Activated T-cell treated with anti-CD3 and anti-CD28 coated beads, Interleukin-2, amount 50 U/mL, for 72 hours (primary cell): ENCODE measurements around the gene LTBP1. TPM values are rescaled to one million over a fixed set of nuclear protein-coding genes. Genes with fewer than 3 reads are reported as not detected.
"Not testable (repeated sequence)": the region's sequence is repeated elsewhere in the genome, so short reads cannot be mapped to it uniquely, and the experiment has no call there.

Source experiments
- ATAC-seq, 2 donors: fragments of 150-1000 bp; cut with Tn5 transposase; replicated peaks in 1 of 2; 2 replicates each; pipeline ENCODE4 v1.10.0; 2021; ENCODE audit warnings: moderate library complexity in 2 of 2, mild to moderate bottlenecking in 1 of 2
- DNase-seq, 2 donors: peaks; one replicate each; pipeline ENCODE4 v3.0.0; 2021 to 2022; ENCODE audit warnings: mixed read lengths in 1 of 2
- H3K27ac Mint-ChIP-seq: one replicate; pipeline ENCODE4 v1.8.0; 2022; ENCODE audit warnings: mild to moderate bottlenecking, moderate library complexity, mixed read lengths
- H3K27me3 Mint-ChIP-seq: one replicate; pipeline ENCODE4 v1.8.0; 2022; ENCODE audit warnings: low read depth, mixed read lengths
- H3K36me3 Mint-ChIP-seq, 2 donors: one replicate each; pipeline ENCODE4 v1.8.0; 2022; ENCODE audit warnings: mixed read lengths in 2 of 2, mild to moderate bottlenecking in 1 of 2; ENCODE audit not compliant: insufficient read depth in 2 of 2
- H3K4me1 Mint-ChIP-seq: one replicate; pipeline ENCODE4 v1.8.0; 2022; ENCODE audit warnings: low read depth, mixed read lengths
- H3K4me3 Mint-ChIP-seq, 2 donors: one replicate each; pipeline ENCODE4 v1.8.0; 2022; ENCODE audit warnings: mild to moderate bottlenecking in 2 of 2, mixed read lengths in 2 of 2, moderate library complexity in 2 of 2
- H3K9me3 Mint-ChIP-seq, 2 donors: one replicate each; pipeline ENCODE4 v1.8.0; 2022; ENCODE audit warnings: mixed read lengths in 2 of 2
- total RNA-seq, 2 donors: library from RNA; stranded (reverse); gene quantifications; one replicate each; pipeline ENCODE4 v1.2.3, GENCODE V29; 2022

The LTBP1 gene
- total RNA-seq, 2 donors from 2014 or later: 0.50 to 0.67 TPM

- peaks cover 3 to 5% of the 10 kb centered on the region in 2 donors for H3K36me3 Mint-ChIP-seq
Observed at GRCh38 chr2:33350632-33351031, 403.9 kb downstream of the LTBP1 start.

GRCh38 chr2:33351781-33352180 lies 405.0 kb downstream of the LTBP1 start:
- Mint-ChIP-seq H3K36me3 (peaks cover 6 to 11% of the 10 kb centered on the region in 2 donors), H3K27ac (no peak overlapping the region), H3K27me3 (no peaks in the 10 kb centered on the region), H3K9me3 (peaks cover 3 to 8% of the 10 kb centered on the region in 2 donors), H3K4me3 (no peak overlapping the region), H3K4me1 (no peaks in the 10 kb centered on the region)
- ATAC-seq (no peak), DNase-seq (no peak)

More at GRCh38 chr2:33350632-33351031, 403.9 kb downstream of the LTBP1 start:
- Mint-ChIP-seq H3K9me3 (peaks cover 3% of the 10 kb centered on the region in 2 donors), H3K4me3 (no peak overlapping the region), H3K4me1 (no peaks in the 10 kb centered on the region), H3K27ac (no peak overlapping the region), H3K27me3 (no peaks in the 10 kb centered on the region)
- ATAC-seq (no peak), DNase-seq (no peak)

- H3K4me1 Mint-ChIP-seq: no peaks in the 10 kb centered on the region
- H3K27me3 Mint-ChIP-seq: no peaks in the 10 kb centered on the region
- H3K27ac Mint-ChIP-seq: no peak overlapping the region
- DNase-seq: no peak
- peaks cover 6 to 11% of the 10 kb centered on the region in 2 donors for H3K36me3 Mint-ChIP-seq
- H3K9me3 Mint-ChIP-seq: peaks cover 3 to 8% of the 10 kb centered on the region in 2 donors
- ATAC-seq: no peak
- no peak overlapping the region for H3K4me3 Mint-ChIP-seq
Observed at GRCh38 chr2:33354981-33355380, 408.2 kb downstream of the LTBP1 start.

DNA sequence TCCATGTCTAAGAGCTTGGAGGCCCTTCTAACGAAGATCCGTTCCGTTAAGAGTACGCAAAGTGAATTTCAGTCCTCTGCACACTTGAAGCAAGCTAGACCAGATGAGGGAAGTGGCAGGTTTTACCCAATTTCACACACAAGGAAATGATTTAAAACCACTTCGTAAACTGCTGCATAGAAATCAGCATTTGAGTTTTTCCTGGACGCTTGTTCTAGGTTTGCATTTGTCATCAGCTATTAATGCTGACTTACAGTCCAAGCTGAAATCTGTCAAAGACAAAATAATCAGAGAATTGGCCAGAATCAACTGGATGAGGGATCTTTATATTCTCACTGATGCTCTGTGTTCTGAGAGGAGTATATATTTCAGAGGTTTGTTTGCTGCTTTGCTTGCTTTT lies 412.1 kb downstream of the LTBP1 start:
- Mint-ChIP-seq H3K9me3 (peaks cover 3 to 8% of the 10 kb centered on the region in 2 donors), H3K4me3 (no peak overlapping the region), H3K27ac (no peak overlapping the region), H3K36me3 (peaks cover 6 to 11% of the 10 kb centered on the region in 2 donors), H3K27me3 (no peaks in the 10 kb centered on the region), H3K4me1 (no peaks in the 10 kb centered on the region)
- ATAC-seq (no peak), DNase-seq (no peak)

GRCh38 chr2:33363325-33364298 lies 416.9 kb downstream of the LTBP1 start:
- DNase-seq (no peak), ATAC-seq (no peak)
- Mint-ChIP-seq H3K4me1 (no peaks in the 10 kb centered on the region), H3K27me3 (peaks cover 23% of the 10 kb centered on the region), H3K9me3 (no peaks in the 10 kb centered on the region), H3K4me3 (no peak overlapping the region), H3K36me3 (no peaks in the 10 kb centered on the region), H3K27ac (no peak overlapping the region)

DNA sequence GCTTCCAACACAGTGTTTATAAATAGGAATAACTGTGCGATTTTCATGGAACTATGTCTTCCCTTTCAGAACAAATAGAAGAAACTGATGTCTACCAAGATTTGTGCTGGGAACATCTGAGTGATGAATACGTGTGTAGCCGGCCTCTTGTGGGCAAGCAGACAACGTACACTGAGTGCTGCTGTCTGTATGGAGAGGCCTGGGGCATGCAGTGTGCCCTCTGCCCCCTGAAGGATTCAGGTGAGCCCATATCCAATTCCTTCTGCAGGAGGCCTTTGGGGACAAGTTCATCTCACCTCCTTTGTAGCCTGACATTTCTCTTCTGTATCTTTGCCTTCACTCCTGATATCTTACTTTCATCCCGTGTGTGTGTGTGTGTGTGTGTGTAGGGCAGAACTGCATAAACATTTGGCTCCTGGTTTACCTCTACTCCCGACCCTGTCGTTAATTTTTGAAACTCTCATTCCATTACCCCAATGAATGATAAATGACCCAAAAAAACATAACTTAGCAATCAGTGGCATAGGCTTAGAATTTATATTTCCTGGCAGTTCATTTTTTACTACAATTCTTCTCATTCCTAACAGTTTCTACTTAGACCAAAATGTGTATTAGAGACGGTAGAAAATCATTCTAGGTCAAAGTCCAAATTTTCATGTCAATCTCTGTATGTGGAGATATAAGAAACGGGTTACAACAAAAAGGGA lies 418.7 kb downstream of the LTBP1 start:
- H3K27ac Mint-ChIP-seq: no peak overlapping the region
- DNase-seq: no peak
- no peak overlapping the region for H3K4me3 Mint-ChIP-seq
- no peaks in the 10 kb centered on the region for H3K4me1 Mint-ChIP-seq
- H3K27me3 Mint-ChIP-seq: peaks cover 23% of the 10 kb centered on the region
- no peak for ATAC-seq
- no peaks in the 10 kb centered on the region for H3K36me3 Mint-ChIP-seq
- H3K9me3 Mint-ChIP-seq: no peaks in the 10 kb centered on the region

- Mint-ChIP-seq H3K36me3 (no peaks in the 10 kb centered on the region), H3K9me3 (no peaks in the 10 kb centered on the region), H3K4me3 (no peak overlapping the region), H3K4me1 (no peaks in the 10 kb centered on the region), H3K27ac (no peak overlapping the region), H3K27me3 (peaks cover 23% of the 10 kb centered on the region)
- no peak for DNase-seq
- peak; percentile 49 to 62 for ATAC-seq
Observed at GRCh38 chr2:33366473-33366872, 419.7 kb downstream of the LTBP1 start.

DNA sequence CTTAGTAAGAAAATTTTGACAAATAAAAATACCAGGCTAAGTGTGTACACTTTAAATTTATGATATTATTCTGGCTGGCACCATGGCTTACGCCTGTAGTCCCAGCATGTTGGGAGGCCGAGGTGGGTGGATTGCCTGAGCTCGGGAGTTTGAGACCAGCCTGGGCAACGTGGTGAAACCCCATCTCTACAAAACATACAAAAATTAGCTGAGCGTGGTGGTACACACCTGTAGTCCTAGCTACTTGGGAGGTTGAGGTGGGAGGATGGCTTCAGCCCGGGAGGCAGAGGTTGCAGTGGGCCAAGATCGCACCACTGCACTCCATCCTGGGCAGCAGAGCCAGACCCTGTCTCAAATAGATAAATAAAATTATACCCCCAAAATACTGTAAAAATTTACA lies 421.8 kb downstream of the LTBP1 start:
- not testable (repeated sequence) for H3K4me3 Mint-ChIP-seq, H3K9me3 Mint-ChIP-seq, ATAC-seq, H3K36me3 Mint-ChIP-seq, H3K27ac Mint-ChIP-seq, H3K4me1 Mint-ChIP-seq, DNase-seq
- H3K27me3 Mint-ChIP-seq: peaks cover 23% of the 10 kb centered on the region

DNA sequence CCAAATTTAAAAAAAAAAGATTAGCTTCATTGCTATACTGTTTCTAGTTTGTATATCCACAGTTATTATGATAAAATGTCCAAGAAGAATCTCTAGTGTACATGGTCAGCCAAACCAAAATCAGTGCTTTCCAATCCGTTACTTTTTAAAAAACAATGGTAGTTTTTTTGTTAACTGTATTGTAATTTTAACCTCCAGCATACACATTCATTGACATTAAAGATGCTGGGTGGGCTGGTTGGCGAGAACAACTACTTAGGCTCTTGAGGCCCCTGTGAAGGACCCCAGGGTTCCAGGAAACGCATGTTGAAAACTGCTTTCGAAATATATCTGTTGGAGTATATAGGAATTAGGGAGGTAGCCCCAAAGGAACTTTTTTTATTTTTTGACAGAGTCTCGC lies 422.4 kb downstream of the LTBP1 start:
- ATAC-seq (no peak), DNase-seq (no peak)
- no peak overlapping the region for H3K27ac Mint-ChIP-seq

DNA sequence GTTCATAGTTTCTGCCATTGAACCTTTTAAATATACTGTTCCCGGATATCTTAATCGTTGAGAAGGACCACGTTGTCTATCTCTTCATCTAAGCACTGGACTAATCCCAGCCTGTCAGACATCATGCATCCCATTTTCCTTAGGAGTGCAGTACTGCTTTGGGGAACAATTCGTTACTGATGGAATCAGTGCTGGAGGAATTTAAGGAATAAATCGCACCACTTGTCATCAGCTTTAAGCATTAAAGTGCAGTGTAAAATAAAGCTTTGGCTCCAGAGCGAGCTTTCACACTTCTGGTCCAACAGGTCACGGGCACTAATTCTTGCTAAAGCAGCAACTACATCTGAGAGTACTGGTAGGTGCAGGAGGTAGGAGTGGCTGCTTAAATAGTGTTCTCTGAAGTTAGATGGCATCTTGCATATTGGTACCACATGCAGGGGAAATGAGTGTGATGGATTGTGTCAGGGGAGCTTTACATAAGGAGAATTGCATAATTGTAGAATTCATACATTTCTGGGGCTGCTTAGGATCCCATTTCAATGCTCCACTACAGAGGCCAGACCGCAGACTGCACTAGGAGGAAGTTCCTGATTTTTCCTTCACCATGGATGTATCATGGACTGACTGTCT lies 424.0 kb downstream of the LTBP1 start:
- Mint-ChIP-seq H3K27me3 (peaks cover 7% of the 10 kb centered on the region), H3K9me3 (no peaks in the 10 kb centered on the region), H3K4me3 (no peak overlapping the region), H3K27ac (no peak overlapping the region), H3K4me1 (no peaks in the 10 kb centered on the region), H3K36me3 (no peaks in the 10 kb centered on the region)
- no peak for DNase-seq
- no peak for ATAC-seq

More for the DNA sequence above, 422.4 kb downstream of the LTBP1 start:
- no peaks in the 10 kb centered on the region for H3K9me3 Mint-ChIP-seq
- H3K4me1 Mint-ChIP-seq: no peaks in the 10 kb centered on the region
- H3K36me3 Mint-ChIP-seq: no peaks in the 10 kb centered on the region
- peaks cover 23% of the 10 kb centered on the region for H3K27me3 Mint-ChIP-seq
- no peak overlapping the region for H3K4me3 Mint-ChIP-seq

DNA sequence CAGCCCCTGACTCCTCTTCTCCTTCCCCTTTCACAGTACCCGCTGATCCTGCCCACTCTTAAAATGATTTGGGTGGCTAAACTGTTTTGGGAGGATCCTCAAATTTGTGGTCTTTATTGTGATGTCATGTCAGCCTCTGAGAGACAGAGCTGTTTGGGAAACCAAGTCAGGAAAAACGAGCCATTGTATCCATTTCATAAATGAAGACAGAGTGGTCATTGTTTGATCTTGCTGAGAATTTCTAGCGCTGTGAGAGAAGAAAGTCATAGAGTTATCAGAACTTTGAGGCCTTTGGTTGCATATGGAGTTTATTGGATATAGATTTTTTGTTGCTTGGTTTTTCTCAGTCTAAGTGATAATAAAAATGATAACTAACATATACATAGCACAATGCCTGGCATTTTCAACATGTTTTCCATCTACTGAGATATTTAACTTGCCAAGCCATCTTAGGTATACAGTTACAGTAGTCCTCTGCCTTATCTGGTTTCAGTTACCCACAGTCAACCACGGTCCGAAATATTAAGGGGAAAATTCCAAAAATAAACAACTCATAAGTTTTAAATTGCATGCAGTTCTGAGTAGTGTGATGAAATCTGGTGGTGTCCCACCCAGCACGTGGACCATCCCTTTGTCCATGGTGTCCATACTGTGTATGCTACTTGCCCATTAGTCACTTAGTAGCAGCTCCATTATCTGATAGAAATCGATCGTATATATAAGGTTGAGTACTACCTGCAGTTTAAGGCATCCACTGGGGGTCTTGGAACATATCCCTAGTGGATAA lies 424.7 kb downstream of the LTBP1 start:
- no peaks in the 10 kb centered on the region for H3K27me3 Mint-ChIP-seq
- ATAC-seq: no peak

GRCh38 chr2:33372940-33373553 lies 426.3 kb downstream of the LTBP1 start:
- Mint-ChIP-seq H3K4me1 (no peaks in the 10 kb centered on the region), H3K36me3 (no peaks in the 10 kb centered on the region), H3K4me3 (no peak overlapping the region), H3K27ac (peak overlapping the region; percentile 69), H3K27me3 (no peaks in the 10 kb centered on the region), H3K9me3 (no peaks in the 10 kb centered on the region)
- peak; percentile 31 to 43 for DNase-seq
- ATAC-seq: no peak

More for the DNA sequence above, 424.7 kb downstream of the LTBP1 start:
- Mint-ChIP-seq H3K4me3 (no peak overlapping the region), H3K36me3 (no peaks in the 10 kb centered on the region), H3K4me1 (no peaks in the 10 kb centered on the region), H3K27ac (no peak overlapping the region), H3K9me3 (no peaks in the 10 kb centered on the region)
- no peak for DNase-seq
